ENCODE results near the gene DSE.

GRCh38 chr6:116359835-116360234, 10.9 kb upstream of the DSE start:
- TF ChIP-seq, protein P1, sequence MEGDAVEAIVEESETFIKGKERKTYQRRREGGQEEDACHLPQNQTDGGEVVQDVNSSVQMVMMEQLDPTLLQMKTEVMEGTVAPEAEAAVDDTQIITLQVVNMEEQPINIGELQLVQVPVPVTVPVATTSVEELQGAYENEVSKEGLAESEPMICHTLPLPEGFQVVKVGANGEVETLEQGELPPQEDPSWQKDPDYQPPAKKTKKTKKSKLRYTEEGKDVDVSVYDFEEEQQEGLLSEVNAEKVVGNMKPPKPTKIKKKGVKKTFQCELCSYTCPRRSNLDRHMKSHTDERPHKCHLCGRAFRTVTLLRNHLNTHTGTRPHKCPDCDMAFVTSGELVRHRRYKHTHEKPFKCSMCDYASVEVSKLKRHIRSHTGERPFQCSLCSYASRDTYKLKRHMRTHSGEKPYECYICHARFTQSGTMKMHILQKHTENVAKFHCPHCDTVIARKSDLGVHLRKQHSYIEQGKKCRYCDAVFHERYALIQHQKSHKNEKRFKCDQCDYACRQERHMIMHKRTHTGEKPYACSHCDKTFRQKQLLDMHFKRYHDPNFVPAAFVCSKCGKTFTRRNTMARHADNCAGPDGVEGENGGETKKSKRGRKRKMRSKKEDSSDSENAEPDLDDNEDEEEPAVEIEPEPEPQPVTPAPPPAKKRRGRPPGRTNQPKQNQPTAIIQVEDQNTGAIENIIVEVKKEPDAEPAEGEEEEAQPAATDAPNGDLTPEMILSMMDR (IDR thresholded peaks at IDR 0.05): no peak
- TF ChIP-seq MAFK (IDR thresholded peaks at IDR 0.05; ENCODE audit: partially characterized antibody) (no peak), KDM1A (IDR thresholded peaks at IDR 0.05; ENCODE audit: low read depth) (no peak), POLR2A (IDR thresholded peaks at IDR 0.05; ENCODE audit: low read length) (no peak), GATA3 (IDR thresholded peaks at IDR 0.05; ENCODE audit: borderline replicate concordance) (no peak), ZNF302 (CRISPR knock-in tag; IDR thresholded peaks at IDR 0.05) (no peak), NPAS2 (CRISPR knock-in tag; IDR thresholded peaks at IDR 0.05; ENCODE audit: borderline replicate concordance) (no peak), PHF8 (IDR thresholded peaks at IDR 0.05; ENCODE audit: borderline replicate concordance, low read depth) (no peak), MAZ (IDR thresholded peaks at IDR 0.05; ENCODE audit: borderline replicate concordance, low read depth, low read length) (no peak), TFCP2L1 (CRISPR knock-in tag; IDR thresholded peaks at IDR 0.05) (no peak), CEBPB (IDR thresholded peaks at IDR 0.05) (no peak)
